NCI-H446 treated with DMSO at 0.1 percent for 48 hours (cell line): ENCODE data around the gene EPDR1.

Experiments used
- DNase-seq: peaks from one replicate; lab custom pipeline; 2025; lab: John Stamatoyannopoulos, UW

Gene EPDR1

GRCh38 chr7:37981664-37982063 is 61.2 kb downstream of the EPDR1 start:
- DNase-seq = no peak

- DNase-seq = no peak
Observed at GRCh38 chr7:37982423-37982822, 62.0 kb downstream of the EPDR1 start.

GRCh38 chr7:37984750-37985390 is 64.4 kb downstream of the EPDR1 start:
- no peak for DNase-seq

GRCh38 chr7:37986908-37987330 is 66.5 kb downstream of the EPDR1 start:
- DNase-seq = no peak

GRCh38 chr7:37987732-37988131 is 67.3 kb downstream of the EPDR1 start:
- no peak for DNase-seq

GRCh38 chr7:37988721-37989650 is 68.5 kb downstream of the EPDR1 start:
- no peak for DNase-seq

GRCh38 chr7:37990337-37990736 is 69.9 kb downstream of the EPDR1 start:
- DNase-seq = no peak

- no peak for DNase-seq
Observed at GRCh38 chr7:37993060-37993501, 72.6 kb downstream of the EPDR1 start.

GRCh38 chr7:37999673-38000072 is 79.2 kb downstream of the EPDR1 start:
- no peak for DNase-seq

GRCh38 chr7:38000272-38000671 is 79.8 kb downstream of the EPDR1 start:
- DNase-seq = no peak
